AG04449 (cell line): ENCODE results near the gene FAT4.

Experiments used
- CTCF ChIA-PET: fragments of 350-600 bp; formaldehyde crosslinking; extraction: SDS; loops from one replicate; lab custom pipeline; 2021; ENCODE audit warnings: antibody characterized with exemption; lab: Yijun Ruan, JAX
- POLR2A ChIA-PET: fragments of 400-600, 350-600 bp; formaldehyde crosslinking; extraction: SDS; loops from one replicate; lab custom pipeline; 2020; ENCODE audit warnings: antibody characterized with exemption, inconsistent platforms; lab: Yijun Ruan, JAX
- DNase-seq: peaks from one replicate; pipeline ENCODE4 v3.0.0-alpha.2; 2010; ENCODE audit warnings: low read depth, low spot score
- H3K4me3 ChIP-seq: 2 replicates; pipeline ENCODE4 v1.5.1; 2011; ENCODE audit warnings: low read depth, mild to moderate bottlenecking, control low read depth, low read length
- CTCF ChIP-seq: IDR thresholded peaks from one replicate; pipeline ENCODE4 v1.5.1; 2011; ENCODE audit warnings: mild to moderate bottlenecking, moderate library complexity, low read length, control low read depth, inconsistent platforms; ENCODE audit not compliant: insufficient read depth; ENCODE audit errors: missing control alignments

FAT4 gene

GRCh38 chr4:125355791-125356190 is 41.0 kb downstream of the FAT4 start:
- ChIA-PET POLR2A (no interaction called here), CTCF (interaction anchor here (1.0 kb wide), 1 partner anchor 42 kb away, joined by 4 read pairs; the partner anchor contains the start of gene FAT4)
- H3K4me3 ChIP-seq = no peak overlapping the region
- no peak for TF ChIP-seq CTCF
- no peak for DNase-seq

GRCh38 chr4:125357675-125358074 is 42.9 kb downstream of the FAT4 start:
- no peak for TF ChIP-seq CTCF
- no peak for DNase-seq
- H3K4me3 ChIP-seq = no peak overlapping the region
- CTCF ChIA-PET = no interaction called here
- POLR2A ChIA-PET = no interaction called here

- ChIA-PET POLR2A (no interaction called here), CTCF (no interaction called here)
Measured at GRCh38 chr4:125358453-125358852, 43.7 kb downstream of the FAT4 start.

GRCh38 chr4:125359363-125359762 is 44.6 kb downstream of the FAT4 start:
- no peak for TF ChIP-seq CTCF
- H3K4me3 ChIP-seq = no peak overlapping the region
- POLR2A ChIA-PET = no interaction called here
- CTCF ChIA-PET = no interaction called here
- DNase-seq = no peak

More at GRCh38 chr4:125358453-125358852, 43.7 kb downstream of the FAT4 start:
- no peak overlapping the region for H3K4me3 ChIP-seq
- DNase-seq = no peak
- no peak for TF ChIP-seq CTCF

GRCh38 chr4:125359960-125360634 is 45.3 kb downstream of the FAT4 start:
- POLR2A ChIA-PET = no interaction called here
- TF ChIP-seq CTCF = no peak
- DNase-seq = no peak
- H3K4me3 ChIP-seq = no peak overlapping the region
- CTCF ChIA-PET = interaction anchor here (1.1 kb wide), 1 partner anchor 46 kb away, joined by 3 read pairs; no protein-coding TSS in a partner anchor

- no peak for TF ChIP-seq CTCF
- DNase-seq = no peak
- POLR2A ChIA-PET = no interaction called here
- CTCF ChIA-PET = interaction anchor here (1.1 kb wide), 1 partner anchor 47 kb away, joined by 3 read pairs; no protein-coding TSS in a partner anchor
- H3K4me3 ChIP-seq = no peak overlapping the region
Measured at GRCh38 chr4:125360727-125361126, 46.0 kb downstream of the FAT4 start.
